Liver (tissue), 9 donors: ENCODE data around the gene EDDM13. TPM values are rescaled to one million over a fixed set of nuclear protein-coding genes. Genes with fewer than 3 reads are reported as not detected.

Experiments
- DNase-seq: peaks from one replicate; pipeline ENCODE4 v3.0.0-alpha.2; 2017; ENCODE audit warnings: low spot score
- H3K27ac ChIP-seq, 2 donors: one replicate each; pipeline ENCODE4 v1.7.0; 2013; ENCODE audit warnings: inconsistent platforms in 2 of 2, low read length in 2 of 2, control low read depth in 1 of 2, low read depth in 1 of 2, mild to moderate bottlenecking in 1 of 2
- H3K27me3 ChIP-seq, 4 donors: one replicate each; pipeline versions ENCODE4 v1.6.1 to v1.7.0; 2013; ENCODE audit warnings: low read length in 3 of 4, inconsistent platforms in 1 of 4, mild to moderate bottlenecking in 1 of 4, moderate library complexity in 1 of 4; ENCODE audit not compliant: control insufficient read depth in 4 of 4, insufficient read depth in 4 of 4
- H3K36me3 ChIP-seq, 4 donors: one replicate each; pipeline versions ENCODE4 v1.6.1 to v1.7.0; 2013; ENCODE audit warnings: low read length in 3 of 4, mild to moderate bottlenecking in 3 of 4, low read depth in 1 of 4, moderate library complexity in 1 of 4; ENCODE audit not compliant: control insufficient read depth in 4 of 4, insufficient read depth in 3 of 4
- H3K4me1 ChIP-seq, 4 donors: one replicate each; pipeline versions ENCODE4 v1.6.1 to v1.7.0; 2013; ENCODE audit warnings: low read length in 3 of 4, mild to moderate bottlenecking in 3 of 4, moderate library complexity in 1 of 4; ENCODE audit not compliant: control insufficient read depth in 4 of 4, insufficient read depth in 4 of 4
- H3K4me3 ChIP-seq, 3 donors: one replicate each; pipeline versions ENCODE4 v1.6.1 to v1.7.0; 2013; ENCODE audit warnings: low read length in 3 of 3, control low read depth in 1 of 3, low read depth in 1 of 3, mild to moderate bottlenecking in 1 of 3
- H3K9ac ChIP-seq, 2 donors: one replicate each; pipeline ENCODE4 v1.7.0; 2013; ENCODE audit warnings: low read length in 2 of 2, mild to moderate bottlenecking in 2 of 2, moderate library complexity in 2 of 2, control low read depth in 1 of 2, low read depth in 1 of 2
- H3K9me3 ChIP-seq, 4 donors: one replicate each; pipeline versions ENCODE4 v1.6.1 to v1.7.0; 2013; ENCODE audit warnings: low read length in 3 of 4; ENCODE audit not compliant: control insufficient read depth in 4 of 4
- ATF3 ChIP-seq: IDR thresholded peaks from 2 replicates; pipeline ENCODE4 v1.6.1; 2016; ENCODE audit warnings: antibody characterized with exemption
- CTCF ChIP-seq: fragments of 150-350 bp; IDR thresholded peaks from 2 replicates; pipeline ENCODE4 v1.5.1; 2017; ENCODE audit warnings: improper control_type of control experiment, low read depth, low read length; ENCODE audit not compliant: missing input control
- EGR1 ChIP-seq, 2 donors: IDR thresholded peaks; 2 replicates each; pipeline ENCODE4 v1.6.1; 2016 to 2018; ENCODE audit warnings: antibody characterized with exemption in 2 of 2, low read depth in 2 of 2
- FOXA1 ChIP-seq: IDR thresholded peaks from 2 replicates; pipeline ENCODE4 v1.6.1; 2016; ENCODE audit warnings: antibody characterized with exemption
- FOXA2 ChIP-seq: IDR thresholded peaks from 2 replicates; pipeline ENCODE4 v1.6.1; 2016; ENCODE audit warnings: antibody characterized with exemption
- GABPA ChIP-seq, 2 donors: IDR thresholded peaks in 1 of 2; conservative IDR thresholded peaks in 1 of 2; 2 replicates each; pipeline ENCODE4 v1.6.1; 2016; ENCODE audit warnings: antibody characterized with exemption in 2 of 2, mild to moderate bottlenecking in 1 of 2, moderate library complexity in 1 of 2
- HNF4A ChIP-seq, 2 donors: conservative IDR thresholded peaks; 2 replicates each; pipeline ENCODE4 v1.6.1; 2016; ENCODE audit warnings: antibody characterized with exemption in 2 of 2, mild to moderate bottlenecking in 2 of 2
- HNF4G ChIP-seq: IDR thresholded peaks from 2 replicates; pipeline ENCODE4 v1.6.1; 2016; ENCODE audit warnings: antibody characterized with exemption
- JUND ChIP-seq, 2 donors: IDR thresholded peaks; 2 replicates each; pipeline ENCODE4 v1.6.1; 2016; ENCODE audit warnings: antibody characterized with exemption in 2 of 2
- MAX ChIP-seq: IDR thresholded peaks from 2 replicates; pipeline ENCODE4 v1.6.1; 2016; ENCODE audit warnings: antibody characterized with exemption
- NR2F2 ChIP-seq: IDR thresholded peaks from 2 replicates; pipeline ENCODE4 v1.6.1; 2016; ENCODE audit warnings: antibody characterized with exemption
- RAD21 ChIP-seq, 2 donors: IDR thresholded peaks; 2 replicates each; pipeline ENCODE4 v1.6.1; 2016; ENCODE audit warnings: antibody characterized with exemption in 2 of 2, mild to moderate bottlenecking in 2 of 2
- REST ChIP-seq: IDR thresholded peaks from 2 replicates; pipeline ENCODE4 v1.6.1; 2016; ENCODE audit warnings: antibody characterized with exemption, mild to moderate bottlenecking
- RXRA ChIP-seq, 2 donors: IDR thresholded peaks; 2 replicates each; pipeline ENCODE4 v1.6.1; 2017 to 2018; ENCODE audit warnings: antibody characterized with exemption in 2 of 2, mild to moderate bottlenecking in 1 of 2
- SP1 ChIP-seq: IDR thresholded peaks from 2 replicates; pipeline ENCODE4 v1.6.1; 2018; ENCODE audit warnings: antibody characterized with exemption, mild to moderate bottlenecking
- TAF1 ChIP-seq: conservative IDR thresholded peaks from 2 replicates; pipeline ENCODE4 v1.6.1; 2016; ENCODE audit warnings: antibody characterized with exemption, mild to moderate bottlenecking
- YY1 ChIP-seq: IDR thresholded peaks from 2 replicates; pipeline ENCODE4 v1.6.1; 2016; ENCODE audit warnings: antibody characterized with exemption, mild to moderate bottlenecking
- ZBTB33 ChIP-seq: IDR thresholded peaks from 2 replicates; pipeline ENCODE4 v1.6.1; 2016; ENCODE audit warnings: antibody characterized with exemption
- WGBS: extraction: QIAGEN DNeasy Blood & Tissue Kit; methylation state at CpG from one replicate; pipeline ENCODE4 v1.1.7; 2013; 5-methylcytosine and 5-hydroxymethylcytosine counted together
- polyA plus RNA-seq, 2 donors: library from polyadenylated mRNA; stranded (reverse) in 1 of 2; unstranded in 1 of 2; fragments of 200-250 nt in 1 of 2; fragments of >200 nt in 1 of 2; fragmentation: Nextera tagmentation in 1 of 2; extraction: Ambion mirVana in 1 of 2; gene quantifications; one replicate each; pipeline versions ENCODE4 v1.2.1 to v1.2.3, GENCODE V29; 2013 to 2015
- total RNA-seq, 2 donors: library from RNA; depleted of rRNA; stranded (reverse); fragments of >200 nt; gene quantifications; one replicate each; pipeline ENCODE4 v1.2.3, GENCODE V29; 2014
- donor health status: healthy.
- donor health status: healthy.
- donor health status: healthy.
- donor health status: healthy.
- donor health status: healthy.

Gene EDDM13
- total and polyA plus RNA-seq, 4 donors, result 0.20 TPM; not detected in 3

- TF ChIP-seq ATF3, result no peak
These were observed 75.8 kb downstream of the EDDM13 start (continued) for GRCh38 chr19:56348289-56348877.

- Histone ChIP-seq H3K9me3 (peaks cover 0 to 4% (median 1%) of the 10 kb centered on the region in 4 donors), H3K4me3 (no peak overlapping the region), H3K9ac (no peak overlapping the region), H3K36me3 (no peaks in the 10 kb centered on the region), H3K27ac (no peak overlapping the region), H3K4me1 (peaks cover 0 to 9% (median 6%) of the 10 kb centered on the region in 4 donors), H3K27me3 (no peaks in the 10 kb centered on the region)
- WGBS, result 34% methylated on average over 8 of the region's 8 CpGs
- TF ChIP-seq CTCF (peak; percentile 62), RAD21 (IDR thresholded peaks at IDR 0.05) (peak; percentile 65 to 75), FOXA2 (no peak), MAX (no peak)
- peak; percentile 52 for DNase-seq
These were observed 78.0 kb downstream of the EDDM13 start for GRCh38 chr19:56350416-56351045.

GRCh38 chr19:56351208-56351607 lies 78.7 kb downstream of the EDDM13 start:
- Histone ChIP-seq H3K27me3 (no peaks in the 10 kb centered on the region), H3K9me3 (peaks cover 0 to 4% (median 1%) of the 10 kb centered on the region in 4 donors), H3K27ac (no peak overlapping the region), H3K4me1 (peaks cover 7 to 14% (median 9%) of the 10 kb centered on the region in 4 donors), H3K4me3 (no peak overlapping the region), H3K9ac (no peak overlapping the region), H3K36me3 (no peaks in the 10 kb centered on the region)
- TF ChIP-seq REST, result no peak
- no peak for TF ChIP-seq ATF3
- TF ChIP-seq HNF4G, result no peak
- no peak for TF ChIP-seq NR2F2
- TF ChIP-seq CTCF, result no peak
- no peak for TF ChIP-seq JUND (IDR thresholded peaks at IDR 0.05)
- no peak for TF ChIP-seq HNF4A (conservative IDR thresholded peaks at IDR 0.05)
- TF ChIP-seq GABPA (IDR thresholded peaks at IDR 0.05 in 1 of 2, conservative IDR thresholded peaks at IDR 0.05 in 1 of 2), result no peak
- TF ChIP-seq EGR1 (IDR thresholded peaks at IDR 0.05; ENCODE audit: low read depth in 2 of 2), result no peak
- no peak for TF ChIP-seq ZBTB33
- TF ChIP-seq YY1, result no peak
- no peak for TF ChIP-seq SP1
- TF ChIP-seq RAD21 (IDR thresholded peaks at IDR 0.05), result no peak
- no peak for TF ChIP-seq FOXA1
- TF ChIP-seq TAF1, result no peak
- no peak for TF ChIP-seq FOXA2
- TF ChIP-seq RXRA (IDR thresholded peaks at IDR 0.05), result no peak
- TF ChIP-seq MAX, result no peak
- DNase-seq, result no peak
- WGBS, result 90% methylated on average over 6 of the region's 6 CpGs
